ENCODE data around the gene NUP133. TPM values are rescaled to one million over a fixed set of nuclear protein-coding genes. Genes with fewer than 3 reads are reported as not detected.
"Not testable (repeated sequence)": the region's sequence is repeated elsewhere in the genome, so short reads cannot be mapped to it uniquely, and the experiment has no call there.

Gene NUP133
- polyA plus RNA-seq, 1 experiment = 20.8 TPM

DNA sequence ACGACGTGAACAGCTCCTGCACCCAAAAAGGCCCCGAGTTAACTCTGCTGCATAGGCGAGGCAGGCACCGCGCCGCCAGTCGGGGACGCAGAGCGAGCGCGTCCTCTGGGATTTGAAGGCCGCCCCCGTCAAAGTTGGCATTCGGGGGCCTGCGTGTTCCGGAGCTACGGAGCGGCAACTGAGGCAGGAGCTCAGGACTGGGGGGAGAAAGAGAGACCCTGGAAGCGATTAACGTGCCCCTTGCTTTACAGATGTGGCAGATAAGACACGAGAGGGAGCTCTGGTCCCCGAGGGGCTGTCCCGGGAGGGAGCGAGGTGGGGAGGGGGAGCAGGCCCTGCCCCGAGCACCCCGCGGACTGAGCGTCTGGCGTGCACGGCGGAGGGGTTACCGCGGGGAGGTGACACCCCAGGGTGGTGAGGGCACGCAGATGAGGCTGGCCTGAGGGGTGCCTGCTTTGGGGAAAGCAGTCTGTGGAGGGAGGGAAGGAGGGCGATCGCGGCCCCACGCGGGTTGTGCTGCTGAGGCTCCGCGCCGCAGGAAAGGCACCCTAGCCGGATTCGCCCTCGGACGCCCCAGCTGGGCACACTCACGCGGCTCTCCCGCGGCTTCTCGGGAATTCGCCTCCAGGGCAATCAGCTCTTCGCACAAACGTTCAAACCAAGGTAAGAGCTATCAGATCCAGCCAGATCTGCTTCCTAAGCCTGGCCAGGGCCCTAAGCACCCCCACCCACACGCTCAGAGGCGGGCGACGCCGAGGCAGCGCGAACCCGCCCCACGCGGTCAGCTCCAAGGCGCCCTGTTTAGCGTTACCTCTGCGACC, 100.7 kb downstream of the NUP133 start:
- peak overlapping the region; percentile 12; the same call in 1 of the 2 replicates for H3K4me3 ChIP-seq (ENCODE audit: low read depth, low read length)
- no peak for DNase-seq (ENCODE audit: low read depth)
- H3K27me3 ChIP-seq (ENCODE audit: control insufficient read depth, insufficient read depth, low read length) = peaks cover 13% of the 10 kb centered on the region
- ChIA-PET CTCF (no interaction called here), POLR2A (interaction anchor here (0.6 kb wide), 1 partner anchor 28 kb away, joined by 24 read pairs; no protein-coding TSS in a partner anchor)
- H3K36me3 ChIP-seq (ENCODE audit: control insufficient read depth, insufficient read depth, low read length) = no peaks in the 10 kb centered on the region
- TF ChIP-seq, protein P1, sequence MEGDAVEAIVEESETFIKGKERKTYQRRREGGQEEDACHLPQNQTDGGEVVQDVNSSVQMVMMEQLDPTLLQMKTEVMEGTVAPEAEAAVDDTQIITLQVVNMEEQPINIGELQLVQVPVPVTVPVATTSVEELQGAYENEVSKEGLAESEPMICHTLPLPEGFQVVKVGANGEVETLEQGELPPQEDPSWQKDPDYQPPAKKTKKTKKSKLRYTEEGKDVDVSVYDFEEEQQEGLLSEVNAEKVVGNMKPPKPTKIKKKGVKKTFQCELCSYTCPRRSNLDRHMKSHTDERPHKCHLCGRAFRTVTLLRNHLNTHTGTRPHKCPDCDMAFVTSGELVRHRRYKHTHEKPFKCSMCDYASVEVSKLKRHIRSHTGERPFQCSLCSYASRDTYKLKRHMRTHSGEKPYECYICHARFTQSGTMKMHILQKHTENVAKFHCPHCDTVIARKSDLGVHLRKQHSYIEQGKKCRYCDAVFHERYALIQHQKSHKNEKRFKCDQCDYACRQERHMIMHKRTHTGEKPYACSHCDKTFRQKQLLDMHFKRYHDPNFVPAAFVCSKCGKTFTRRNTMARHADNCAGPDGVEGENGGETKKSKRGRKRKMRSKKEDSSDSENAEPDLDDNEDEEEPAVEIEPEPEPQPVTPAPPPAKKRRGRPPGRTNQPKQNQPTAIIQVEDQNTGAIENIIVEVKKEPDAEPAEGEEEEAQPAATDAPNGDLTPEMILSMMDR (IDR thresholded peaks at IDR 0.05; ENCODE audit: insufficient read depth, low read depth, low read length) = no peak

DNA sequence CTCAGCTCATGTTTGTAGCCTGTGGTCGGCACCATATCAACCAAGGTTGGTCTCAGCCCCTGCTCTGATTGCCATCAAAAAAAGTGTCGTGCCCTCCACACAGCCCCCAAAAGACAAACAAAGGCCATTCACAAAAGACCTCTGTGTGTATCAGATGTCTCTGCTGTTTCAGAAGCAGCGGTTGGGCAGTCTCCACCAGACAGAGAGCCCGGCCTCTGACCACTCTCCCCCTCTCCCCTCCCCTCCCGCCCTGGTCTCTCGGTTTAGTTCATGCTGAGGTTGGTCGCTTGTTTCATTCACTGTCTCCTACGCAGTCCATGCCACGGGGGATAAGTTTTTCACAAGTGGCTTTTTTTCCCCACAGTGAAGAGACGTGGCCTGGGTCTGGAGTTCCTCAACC, 101.3 kb downstream of the NUP133 start:
- no peak overlapping the region for H3K4me3 ChIP-seq (ENCODE audit: low read depth, low read length)
- peaks cover 11% of the 10 kb centered on the region for H3K27me3 ChIP-seq (ENCODE audit: control insufficient read depth, insufficient read depth, low read length)
- POLR2A ChIA-PET = no interaction called here
- TF ChIP-seq, protein P1 (IDR thresholded peaks at IDR 0.05; ENCODE audit: insufficient read depth, low read depth, low read length) = no peak
- no peaks in the 10 kb centered on the region for H3K36me3 ChIP-seq (ENCODE audit: control insufficient read depth, insufficient read depth, low read length)
- CTCF ChIA-PET = no interaction called here
- no peak for DNase-seq (ENCODE audit: low read depth)

DNA sequence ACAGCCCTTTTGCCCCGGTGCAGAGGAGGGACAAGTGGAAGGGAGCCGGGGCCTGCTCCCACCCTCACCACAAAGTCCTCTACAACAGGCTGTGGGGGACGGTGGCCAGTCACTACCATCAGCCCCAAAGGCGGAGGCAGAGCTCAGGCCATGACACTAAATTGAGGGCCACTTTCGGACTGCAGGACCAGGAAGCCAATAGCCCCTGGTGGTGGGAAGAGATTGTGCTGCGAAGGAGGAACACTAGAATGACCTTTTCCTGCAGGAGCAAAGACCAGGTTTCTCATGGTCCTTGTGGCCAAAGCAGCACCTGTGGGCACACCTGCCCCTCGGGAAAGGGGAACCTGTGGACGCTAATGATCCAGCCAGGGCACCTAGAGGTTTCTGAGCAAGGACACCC, 104.6 kb downstream of the NUP133 start:
- ChIA-PET POLR2A (no interaction called here), CTCF (no interaction called here)
- Histone ChIP-seq H3K27me3 (ENCODE audit: control insufficient read depth, insufficient read depth, low read length) (peaks cover 11% of the 10 kb centered on the region), H3K4me3 (ENCODE audit: low read depth, low read length) (no peak overlapping the region), H3K36me3 (ENCODE audit: control insufficient read depth, insufficient read depth, low read length) (no peaks in the 10 kb centered on the region)
- DNase-seq (ENCODE audit: low read depth) = no peak
- TF ChIP-seq, protein P1 (IDR thresholded peaks at IDR 0.05; ENCODE audit: insufficient read depth, low read depth, low read length) = no peak

DNA sequence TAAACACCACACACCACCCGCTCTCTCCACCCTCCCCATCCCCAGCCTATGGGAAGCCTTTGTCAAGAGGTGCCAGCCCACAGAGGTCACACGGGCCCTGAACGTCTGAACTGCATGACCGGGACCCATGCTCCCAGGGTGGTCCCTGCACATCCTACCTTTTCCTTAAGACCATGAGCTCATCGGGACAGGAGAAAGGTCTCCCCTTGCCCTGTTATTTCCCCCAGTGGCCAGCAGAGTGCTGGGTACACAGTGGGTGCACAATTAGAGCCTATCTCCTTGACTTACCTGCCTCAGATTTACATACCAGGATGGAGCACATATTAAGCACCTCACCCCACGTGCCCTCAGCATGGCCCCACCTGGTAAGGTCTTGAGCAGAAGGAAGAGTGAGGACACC, 105.1 kb downstream of the NUP133 start:
- H3K27me3 ChIP-seq (ENCODE audit: control insufficient read depth, insufficient read depth, low read length) = peaks cover 11% of the 10 kb centered on the region
- CTCF ChIA-PET = no interaction called here
- DNase-seq (ENCODE audit: low read depth) = no peak
- POLR2A ChIA-PET = no interaction called here
- H3K36me3 ChIP-seq (ENCODE audit: control insufficient read depth, insufficient read depth, low read length) = no peaks in the 10 kb centered on the region
- TF ChIP-seq, protein P1 (IDR thresholded peaks at IDR 0.05; ENCODE audit: insufficient read depth, low read depth, low read length) = no peak
- H3K4me3 ChIP-seq (ENCODE audit: low read depth, low read length) = no peak overlapping the region

DNA sequence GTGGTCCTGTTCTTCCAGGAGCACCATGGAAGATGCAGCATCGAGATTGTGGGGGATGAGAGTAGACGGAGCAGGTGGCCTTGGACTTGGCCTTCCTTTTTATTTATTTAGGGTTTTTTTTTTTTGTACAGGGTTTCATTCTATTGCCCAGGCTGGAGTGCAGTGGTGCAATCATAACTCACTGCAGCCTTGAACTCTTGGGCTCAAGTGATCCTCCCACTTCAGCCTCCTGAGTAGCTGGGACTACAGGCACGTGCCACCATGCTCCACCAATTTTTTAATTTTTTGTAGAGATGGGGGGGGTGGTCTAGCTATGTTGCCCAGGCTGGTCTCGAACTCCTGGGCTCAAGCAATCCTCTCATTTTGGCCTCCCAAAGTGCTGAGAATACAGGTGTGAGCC, 105.8 kb downstream of the NUP133 start:
- CTCF ChIA-PET; H3K36me3 ChIP-seq (ENCODE audit: control insufficient read depth, insufficient read depth, low read length); POLR2A ChIA-PET; DNase-seq (ENCODE audit: low read depth); H3K27me3 ChIP-seq (ENCODE audit: control insufficient read depth, insufficient read depth, low read length); H3K4me3 ChIP-seq (ENCODE audit: low read depth, low read length): not testable (repeated sequence)

DNA sequence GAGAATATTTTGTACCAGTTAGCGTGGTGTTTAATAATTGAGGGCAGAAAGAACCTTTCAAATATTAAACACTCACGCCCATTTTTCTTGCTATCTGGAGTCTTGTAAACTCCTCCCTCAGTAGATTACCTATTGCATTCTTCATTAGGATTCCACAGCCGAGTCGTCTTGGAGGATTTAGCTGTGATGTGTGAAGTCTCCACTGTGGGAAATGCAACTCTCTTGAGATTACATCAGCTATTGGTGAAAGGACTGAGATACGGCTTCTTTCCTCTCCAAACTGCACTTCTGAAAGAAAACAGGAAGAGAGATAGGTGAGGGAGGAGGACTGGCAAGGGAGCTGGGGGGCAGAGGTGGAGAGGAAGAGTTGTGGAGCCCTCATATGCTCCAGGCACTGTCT, 110.4 kb downstream of the NUP133 start:
- POLR2A ChIA-PET = no interaction called here

More for the DNA sequence above, 110.4 kb downstream of the NUP133 start:
- TF ChIP-seq, protein P1 (IDR thresholded peaks at IDR 0.05; ENCODE audit: insufficient read depth, low read depth, low read length) = no peak
- no peak for DNase-seq (ENCODE audit: low read depth)
- CTCF ChIA-PET = no interaction called here
- Histone ChIP-seq H3K4me3 (ENCODE audit: low read depth, low read length) (no peak overlapping the region), H3K36me3 (ENCODE audit: control insufficient read depth, insufficient read depth, low read length) (no peaks in the 10 kb centered on the region), H3K27me3 (ENCODE audit: control insufficient read depth, insufficient read depth, low read length) (peaks cover 7% of the 10 kb centered on the region)

All from BJ (cell line).